Measurements from ENCODE around the gene SETDB2. TPM values are rescaled to one million over a fixed set of nuclear protein-coding genes. Genes with fewer than 3 reads are reported as not detected.

The SETDB2 gene
- total and polyA plus RNA-seq, 10 of the 15 experiments (the other 5 are each of a cell fraction or from before 2014, with no cell fraction given) = 1.2 to 10.0 (median 7.4) TPM

- no peak for TF ChIP-seq PAX8 (IDR thresholded peaks at IDR 0.05)
- no peak for TF ChIP-seq REST (IDR thresholded peaks at IDR 0.05; ENCODE audit: low read depth, low read length)
- TF ChIP-seq TAF1 (IDR thresholded peaks at IDR 0.05; ENCODE audit: borderline replicate concordance, low read depth, low read length) = no peak
- no peak for TF ChIP-seq HDGF (IDR thresholded peaks at IDR 0.05)
- TF ChIP-seq NR2C2 (IDR thresholded peaks at IDR 0.05; ENCODE audit: borderline replicate concordance, control insufficient read depth, insufficient read length, low read depth) = no peak
Measured at GRCh38 chr13:49439609-49440008, 4.5 kb upstream of the SETDB2 start (continued).

GRCh38 chr13:49441312-49441711 lies 2.8 kb upstream of the SETDB2 start:
- H3K9me3 ChIP-seq (replicated peaks; ENCODE audit: control insufficient read depth, insufficient read depth, low read length) = no peaks in the 10 kb centered on the region
- SMC1A ChIA-PET (ENCODE audit: uncharacterized antibody, unreplicated experiment) = interaction anchor here (1.0 to 1.6 kb wide), 4 partner anchors 11 to 28 kb away, joined by 3 to 4 read pairs (median 3); no protein-coding TSS in a partner anchor
- no peaks in the 10 kb centered on the region for H3K36me3 ChIP-seq (ENCODE audit: control insufficient read depth in 2 of 2, insufficient read depth in 2 of 2, low read length in 1 of 2)
- CTCF ChIA-PET = interaction anchor here (1.5 kb wide), 1 partner anchor 145 kb away, joined by 3 read pairs; no protein-coding TSS in a partner anchor
- WGBS (ENCODE audit: insufficient coverage, insufficient replicate concordance, low lambda C conversion rate, missing lambda C conversion rate) = 100% methylated on average over 3 of the region's 3 CpGs
- no peak overlapping the region for H3K9ac ChIP-seq (ENCODE audit: control insufficient read depth, insufficient read depth, low read length)
- RAD21 ChIA-PET (ENCODE audit: unreplicated experiment) = no interaction called here
- DNase-seq (ENCODE audit: low read depth, low spot score) (no peak), ATAC-seq (no peak), FAIRE-seq (no peak)
- no peaks in the 10 kb centered on the region for H4K20me1 ChIP-seq (ENCODE audit: control insufficient read depth, insufficient read depth)
- in situ Hi-C loops (cut with MboI) (no loop called here), intact Hi-C loops (cut with micrococcal nuclease; ENCODE audit: unreplicated experiment) (loop anchor here (10.0 kb wide), 2 partner anchors 243 to 343 kb away; no protein-coding TSS in a partner anchor)
- H3K4me3 ChIP-seq = no peak overlapping the region
- TF ChIP-seq RAD51 (IDR thresholded peaks at IDR 0.05) (no peak), RELA (IDR thresholded peaks at IDR 0.05; ENCODE audit: borderline replicate concordance, partially characterized antibody) (no peak), BRCA1 (IDR thresholded peaks at IDR 0.05; ENCODE audit: low read depth, low read length) (no peak), TCF3 (IDR thresholded peaks at IDR 0.05; ENCODE audit: borderline replicate concordance, insufficient read depth, low read depth, low read length) (no peak), ZNF24 (IDR thresholded peaks at IDR 0.05) (no peak), IKZF1 (conservative IDR thresholded peaks at IDR 0.05) (no peak), CREB1 (IDR thresholded peaks at IDR 0.05; ENCODE audit: low read depth) (no peak), TAF1 (IDR thresholded peaks at IDR 0.05; ENCODE audit: borderline replicate concordance, low read depth, low read length) (no peak), RBBP5 (conservative IDR thresholded peaks at IDR 0.05) (no peak)
- H2AFZ ChIP-seq (ENCODE audit: control insufficient read depth, low read depth, low read length) = no peak overlapping the region
- H3K27me3 ChIP-seq (replicated peaks in 1 of 2; ENCODE audit: control insufficient read depth in 2 of 2, insufficient read depth in 2 of 2, low read length in 1 of 2) = no peaks in the 10 kb centered on the region
- H3K4me2 ChIP-seq (ENCODE audit: control insufficient read depth, insufficient read depth) = no peak overlapping the region
- no peak overlapping the region for H3K27ac ChIP-seq (ENCODE audit: control insufficient read depth, insufficient read depth)
- POLR2A ChIA-PET = no interaction called here
- H3K79me2 ChIP-seq (ENCODE audit: control insufficient read depth, insufficient read depth, low read length) = peaks cover 7% of the 10 kb centered on the region
- H3K4me1 ChIP-seq (ENCODE audit: control insufficient read depth, insufficient read depth, low read length) = peaks cover 5% of the 10 kb centered on the region; the same call in 1 of the 2 replicates
- no TSS peak for BruUV-seq (replicated peaks)

Data from GM12878 (cell line).